Esophagus squamous epithelium (tissue), 4 donors: ENCODE measurements around the gene MS4A6A.

Experiments
- CTCF ChIP-seq, 6 experiments: fragments of 450-650 bp in 4 of 6; fragments of 200-600 bp in 2 of 6; sonication (generic) in 2 of 6; IDR thresholded peaks; one replicate each; pipeline ENCODE4 v1.5.1; 2016 to 2019; ENCODE audit warnings: antibody characterized with exemption in 6 of 6, mild to moderate bottlenecking in 4 of 6, moderate library complexity in 4 of 6
- POLR2A ChIP-seq, 4 donors: fragments of 450-650 bp; IDR thresholded peaks; one replicate each; pipeline ENCODE4 v1.6.1; 2017; ENCODE audit warnings: antibody characterized with exemption in 4 of 4, mild to moderate bottlenecking in 4 of 4, moderate library complexity in 3 of 4

DNA sequence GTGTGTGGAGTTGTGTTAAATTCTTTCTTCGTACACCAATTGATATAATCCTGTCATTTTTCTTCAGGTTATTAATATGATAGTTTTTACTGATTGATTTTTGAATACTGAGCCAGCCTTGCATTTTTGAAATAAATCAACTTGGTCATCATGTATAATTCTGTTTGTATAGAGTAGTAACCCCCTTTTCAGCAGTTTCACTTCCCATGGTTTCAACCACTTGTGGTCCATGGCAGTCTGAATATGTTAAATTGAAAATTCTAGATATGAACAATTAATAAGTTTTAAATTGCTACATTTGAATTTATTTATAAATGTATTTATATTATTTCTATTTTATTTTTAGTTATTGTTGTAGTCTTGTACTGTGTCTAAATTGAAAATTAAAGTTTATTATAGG, 32.6 kb downstream of the MS4A6A start:
- TF ChIP-seq CTCF (IDR thresholded peaks at IDR 0.05) (no peak), POLR2A (IDR thresholded peaks at IDR 0.05) (no peak)
